Mucosa of descending colon (tissue), 3 donors: Measurements from ENCODE around the gene VPS9D1. TPM values are rescaled to one million over a fixed set of nuclear protein-coding genes. Genes with fewer than 3 reads are reported as not detected.

Experiments
- ATAC-seq: fragments of 200-7000 bp; cut with Tn5 transposase; one replicate; pipeline ENCODE4 v1.9.1; 2020; ENCODE audit warnings: mild to moderate bottlenecking, moderate library complexity
- DNase-seq, 3 donors: peaks; one replicate each; pipeline ENCODE4 v3.0.0-alpha.2; 2020
- H3K36me3 ChIP-seq: fragments of 200-600 bp; one replicate; pipeline ENCODE4 v1.8.0; 2021; ENCODE audit warnings: low read depth, mild to moderate bottlenecking
- H3K4me1 ChIP-seq: fragments of 200-600 bp; one replicate; pipeline ENCODE4 v1.8.0; 2021; ENCODE audit warnings: low read depth, mild to moderate bottlenecking
- H3K4me3 ChIP-seq: fragments of 200-600 bp; one replicate; pipeline ENCODE4 v1.8.0; 2021; ENCODE audit warnings: mild to moderate bottlenecking
- H3K9me3 ChIP-seq: fragments of 200-600 bp; one replicate; pipeline ENCODE4 v1.8.0; 2021; ENCODE audit warnings: mild to moderate bottlenecking
- intact Hi-C, 2 donors: fragments of 100-400 bp; cut with DNase I in 1 of 2; cut with micrococcal nuclease in 1 of 2; formaldehyde crosslinking; loops; one replicate each; pipeline versions ENCODE4 v1.11.0 to v1.11.1; 2022; cut with DNase I, micrococcal nuclease
- total RNA-seq, 3 donors: library from RNA; stranded (reverse); fragmentation: NEBNext Ultra II Directional in 2 of 3; extraction: Animal tissue kit (Norgen Biotek cat#: 25700) in 2 of 3; gene quantifications; one replicate each; pipeline versions ENCODE4 v1.2.1 to v1.2.4, GENCODE V29; 2021 to 2023
- TF ChIP-seq, protein P1 (sequence below): fragments of 200-600 bp; IDR thresholded peaks from one replicate; pipeline ENCODE4 v1.8.0; 2022; ENCODE audit warnings: antibody characterized with exemption, mild to moderate bottlenecking
- donor health status: DM: no; HTN: no; CAD: no; lungs with moderate emphysema.
- donor health status: DM: no; HTN: no; CAD: no.
- donor health status: DM: no; HTN: yes; CAD: no.

Gene VPS9D1
- total RNA-seq, 3 donors from 2014 or later: 15.3 to 20.6 (median 16.4) TPM

DNA sequence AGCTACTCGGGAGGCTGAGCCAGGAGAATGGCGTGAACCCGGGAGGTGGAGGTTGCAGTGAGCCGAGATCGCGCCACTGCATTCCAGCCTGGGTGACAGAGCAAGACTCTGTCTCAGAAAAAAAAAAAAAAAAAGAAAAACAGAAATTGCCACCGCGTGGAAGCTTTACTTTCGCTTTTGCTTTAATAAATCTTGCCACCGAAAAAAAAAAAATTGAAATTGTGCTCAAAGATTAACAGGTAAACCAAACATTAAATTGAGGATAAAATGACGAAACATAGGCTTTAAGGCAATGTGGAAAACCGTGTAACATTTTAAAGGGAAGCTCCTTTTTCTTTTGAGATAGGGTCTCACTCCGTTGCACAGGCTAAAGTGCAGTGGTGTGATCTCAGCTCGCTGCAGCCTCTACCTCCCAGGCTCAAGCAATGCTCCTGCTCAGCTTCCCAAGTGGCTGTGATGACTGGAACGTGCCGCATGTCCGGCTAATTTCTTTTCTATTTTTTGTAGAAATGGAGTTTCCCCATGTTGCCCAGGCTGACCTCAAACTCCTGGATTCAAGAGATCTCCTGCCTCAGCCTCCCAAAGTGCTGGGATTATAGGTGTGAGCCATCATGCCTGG is 40.7 kb upstream of the VPS9D1 start:
- H3K4me1 ChIP-seq: no peaks in the 10 kb centered on the region
- no peak overlapping the region for H3K4me3 ChIP-seq
- TF ChIP-seq, protein P1, sequence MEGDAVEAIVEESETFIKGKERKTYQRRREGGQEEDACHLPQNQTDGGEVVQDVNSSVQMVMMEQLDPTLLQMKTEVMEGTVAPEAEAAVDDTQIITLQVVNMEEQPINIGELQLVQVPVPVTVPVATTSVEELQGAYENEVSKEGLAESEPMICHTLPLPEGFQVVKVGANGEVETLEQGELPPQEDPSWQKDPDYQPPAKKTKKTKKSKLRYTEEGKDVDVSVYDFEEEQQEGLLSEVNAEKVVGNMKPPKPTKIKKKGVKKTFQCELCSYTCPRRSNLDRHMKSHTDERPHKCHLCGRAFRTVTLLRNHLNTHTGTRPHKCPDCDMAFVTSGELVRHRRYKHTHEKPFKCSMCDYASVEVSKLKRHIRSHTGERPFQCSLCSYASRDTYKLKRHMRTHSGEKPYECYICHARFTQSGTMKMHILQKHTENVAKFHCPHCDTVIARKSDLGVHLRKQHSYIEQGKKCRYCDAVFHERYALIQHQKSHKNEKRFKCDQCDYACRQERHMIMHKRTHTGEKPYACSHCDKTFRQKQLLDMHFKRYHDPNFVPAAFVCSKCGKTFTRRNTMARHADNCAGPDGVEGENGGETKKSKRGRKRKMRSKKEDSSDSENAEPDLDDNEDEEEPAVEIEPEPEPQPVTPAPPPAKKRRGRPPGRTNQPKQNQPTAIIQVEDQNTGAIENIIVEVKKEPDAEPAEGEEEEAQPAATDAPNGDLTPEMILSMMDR: no peak
- no peaks in the 10 kb centered on the region for H3K9me3 ChIP-seq
- H3K36me3 ChIP-seq: no peaks in the 10 kb centered on the region
- intact Hi-C loops: loop anchor here in 1 of 2 donors (5.0 kb wide), 1 partner anchor 39 kb away; the partner anchor contains the start of genes VPS9D1 and ZNF276
- ATAC-seq (no peak), DNase-seq (no peak)

DNA sequence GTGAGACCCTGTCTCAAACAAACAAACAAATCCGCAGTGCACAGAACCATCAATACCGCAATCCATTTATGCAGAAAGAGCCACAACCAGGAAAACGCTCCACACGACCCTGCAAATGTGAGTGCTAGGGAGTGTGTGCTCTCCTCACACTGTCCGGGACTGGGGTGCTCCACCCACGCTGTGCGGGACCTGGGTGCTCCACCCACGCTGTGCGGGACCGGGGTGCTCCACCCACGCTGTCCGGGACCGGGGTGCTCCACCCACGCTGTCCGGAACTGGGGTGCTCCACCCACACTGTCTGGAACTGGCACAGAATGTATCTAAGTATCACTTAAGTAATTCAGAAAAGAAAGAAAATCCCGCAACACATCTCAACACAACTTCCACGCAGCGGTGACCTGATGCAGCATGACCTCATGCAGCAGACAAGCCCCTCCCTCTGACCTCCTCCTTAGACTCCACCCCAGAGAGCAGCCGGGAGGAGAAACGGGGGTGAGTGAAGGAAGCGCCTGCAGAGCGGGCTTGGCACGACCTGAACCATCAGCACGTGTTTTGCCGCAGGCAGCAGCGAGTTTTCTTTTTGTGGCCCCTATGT is 39.1 kb upstream of the VPS9D1 start:
- no peaks in the 10 kb centered on the region for H3K36me3 ChIP-seq
- ATAC-seq: no peak
- intact Hi-C loops: loop anchor here (5.0 to 10.0 kb wide), 2 partner anchors 38 to 95 kb away; partner anchors contain the start of genes VPS9D1 (in 1 of the 2) and ZNF276 (in 1 of the 2)

DNA sequence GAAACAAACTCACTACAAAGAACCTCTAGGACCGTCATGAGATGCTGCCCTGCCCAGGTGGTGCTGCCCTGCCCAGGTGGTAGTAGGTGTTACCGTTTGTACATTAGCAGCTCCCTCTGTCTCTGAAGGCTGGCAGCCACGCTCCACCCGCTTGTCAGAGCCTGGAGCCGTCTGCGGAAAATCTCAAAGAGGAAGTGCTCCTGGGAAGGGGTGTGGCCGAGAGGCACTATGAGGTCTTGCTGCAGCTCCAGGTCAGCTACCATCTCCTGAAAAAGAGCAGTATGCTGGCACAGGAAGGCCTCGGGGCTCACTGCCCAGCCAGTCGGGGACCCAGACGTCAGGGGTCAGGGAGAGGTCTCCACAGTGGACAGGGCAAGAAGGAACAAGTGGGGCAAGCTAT is 28.9 kb upstream of the VPS9D1 start:
- intact Hi-C loops: loop anchor here (5.0 to 10.0 kb wide), 2 partner anchors 105 to 113 kb away; no protein-coding TSS in a partner anchor
- H3K9me3 ChIP-seq: no peaks in the 10 kb centered on the region
- ATAC-seq (peak; percentile 97), DNase-seq (peak; percentile 72 to 78 (median 73))
- no peaks in the 10 kb centered on the region for H3K4me1 ChIP-seq
- no peaks in the 10 kb centered on the region for H3K36me3 ChIP-seq
- H3K4me3 ChIP-seq: no peak overlapping the region
- TF ChIP-seq, protein P1: no peak

More for the DNA sequence above, 39.1 kb upstream of the VPS9D1 start:
- no peak for DNase-seq
- TF ChIP-seq, protein P1: no peak
- H3K4me1 ChIP-seq: no peaks in the 10 kb centered on the region
- no peak overlapping the region for H3K4me3 ChIP-seq
- H3K9me3 ChIP-seq: no peaks in the 10 kb centered on the region

DNA sequence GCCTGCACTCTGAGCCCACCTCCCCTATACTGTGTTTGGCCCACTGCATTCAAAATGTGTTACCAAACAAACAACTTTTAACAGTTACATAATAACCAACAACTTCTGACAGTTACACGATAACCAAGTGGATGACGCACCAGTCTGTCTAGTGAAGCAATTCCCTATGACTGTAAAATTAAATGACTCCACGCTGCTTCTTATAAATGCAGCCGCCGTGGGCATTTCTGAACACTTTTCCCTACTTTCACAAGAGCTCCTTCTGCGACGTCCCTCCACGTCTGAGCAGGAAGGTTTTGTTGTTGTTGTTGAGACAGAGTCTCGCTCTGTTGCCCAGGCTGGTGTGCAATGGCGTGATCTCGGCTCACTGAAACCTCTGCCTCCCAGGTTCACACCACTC is 28.2 kb upstream of the VPS9D1 start:
- ATAC-seq: no peak

DNA sequence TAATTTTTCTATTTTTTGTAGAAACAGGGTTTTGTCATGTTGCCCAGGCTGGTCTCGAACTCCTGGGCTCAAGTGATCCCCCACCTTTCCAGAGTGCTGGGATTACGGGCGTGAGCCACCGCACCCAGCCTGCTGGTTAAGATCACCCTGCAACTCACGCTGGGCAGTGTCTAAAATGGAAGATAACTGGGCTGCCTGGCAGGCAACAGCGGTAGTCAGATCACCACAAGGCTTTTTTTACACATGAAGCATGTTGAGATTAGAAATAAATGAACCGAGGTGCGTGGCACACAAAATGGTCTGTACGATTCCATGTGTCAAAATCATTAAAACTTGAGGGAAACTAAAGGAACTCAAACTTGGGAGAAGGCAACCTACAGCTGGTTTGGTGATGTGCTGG is 27.4 kb upstream of the VPS9D1 start:
- Histone ChIP-seq H3K9me3 (no peaks in the 10 kb centered on the region), H3K4me3 (no peak overlapping the region), H3K4me1 (no peaks in the 10 kb centered on the region), H3K36me3 (no peaks in the 10 kb centered on the region)
- DNase-seq (no peak), ATAC-seq (no peak)
- TF ChIP-seq, protein P1: no peak
- intact Hi-C loops: no loop called here

More for the DNA sequence above, 28.2 kb upstream of the VPS9D1 start:
- H3K4me1 ChIP-seq: no peaks in the 10 kb centered on the region
- no peak for DNase-seq
- H3K36me3 ChIP-seq: no peaks in the 10 kb centered on the region
- H3K9me3 ChIP-seq: no peaks in the 10 kb centered on the region
- intact Hi-C loops: no loop called here
- TF ChIP-seq, protein P1: no peak
- H3K4me3 ChIP-seq: no peak overlapping the region
